ENCODE measurements around the gene FHIT.

DNA sequence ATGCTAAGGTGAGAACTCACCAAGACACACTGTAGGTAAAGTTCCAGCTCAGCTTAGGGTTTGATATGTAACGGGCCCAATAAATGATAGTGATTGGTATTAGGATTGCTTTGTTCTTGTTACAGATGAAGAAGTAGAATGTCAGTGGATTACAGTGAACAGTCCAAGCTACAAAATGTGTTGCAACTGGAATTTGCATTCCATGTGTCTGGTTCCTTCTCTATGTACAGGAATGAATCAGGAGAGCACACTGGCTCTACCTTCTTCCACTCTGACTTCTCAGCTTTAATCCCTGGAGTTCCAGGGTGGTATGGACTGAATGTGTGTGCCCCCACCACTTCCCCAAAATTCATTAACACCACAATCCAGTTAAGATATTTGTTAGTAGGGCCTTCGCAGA is 1471.0 kb downstream of the FHIT start:
- TF ChIP-seq, protein P1, sequence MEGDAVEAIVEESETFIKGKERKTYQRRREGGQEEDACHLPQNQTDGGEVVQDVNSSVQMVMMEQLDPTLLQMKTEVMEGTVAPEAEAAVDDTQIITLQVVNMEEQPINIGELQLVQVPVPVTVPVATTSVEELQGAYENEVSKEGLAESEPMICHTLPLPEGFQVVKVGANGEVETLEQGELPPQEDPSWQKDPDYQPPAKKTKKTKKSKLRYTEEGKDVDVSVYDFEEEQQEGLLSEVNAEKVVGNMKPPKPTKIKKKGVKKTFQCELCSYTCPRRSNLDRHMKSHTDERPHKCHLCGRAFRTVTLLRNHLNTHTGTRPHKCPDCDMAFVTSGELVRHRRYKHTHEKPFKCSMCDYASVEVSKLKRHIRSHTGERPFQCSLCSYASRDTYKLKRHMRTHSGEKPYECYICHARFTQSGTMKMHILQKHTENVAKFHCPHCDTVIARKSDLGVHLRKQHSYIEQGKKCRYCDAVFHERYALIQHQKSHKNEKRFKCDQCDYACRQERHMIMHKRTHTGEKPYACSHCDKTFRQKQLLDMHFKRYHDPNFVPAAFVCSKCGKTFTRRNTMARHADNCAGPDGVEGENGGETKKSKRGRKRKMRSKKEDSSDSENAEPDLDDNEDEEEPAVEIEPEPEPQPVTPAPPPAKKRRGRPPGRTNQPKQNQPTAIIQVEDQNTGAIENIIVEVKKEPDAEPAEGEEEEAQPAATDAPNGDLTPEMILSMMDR (conservative IDR thresholded peaks at IDR 0.05; ENCODE audit: low read depth, low read length), result no peak
- TF ChIP-seq EZH2phosphoT487 (IDR thresholded peaks at IDR 0.05; ENCODE audit: borderline replicate concordance, low read length), result no peak
- no peak for TF ChIP-seq EZH2 (IDR thresholded peaks at IDR 0.05; ENCODE audit: low read length, unreplicated experiment)

Measured in PC-3 (cell line).